OCI-LY3 (cell line): ENCODE measurements around the gene PARD6G.

Experiments
- EZH2phosphoT487 ChIP-seq: fragments of 200-600 bp; shearing (Covaris generic); IDR thresholded peaks from 2 replicates; pipeline ENCODE4 v1.6.1; 2018; ENCODE audit warnings: antibody characterized with exemption, mixed run types, low read depth
- TF ChIP-seq, protein P1 (sequence below): fragments of 200-600, 300-600 bp; sonication (generic); IDR thresholded peaks from 2 replicates; pipeline ENCODE4 v1.5.1; 2014; ENCODE audit warnings: antibody characterized with exemption, low read length, low read depth

DNA sequence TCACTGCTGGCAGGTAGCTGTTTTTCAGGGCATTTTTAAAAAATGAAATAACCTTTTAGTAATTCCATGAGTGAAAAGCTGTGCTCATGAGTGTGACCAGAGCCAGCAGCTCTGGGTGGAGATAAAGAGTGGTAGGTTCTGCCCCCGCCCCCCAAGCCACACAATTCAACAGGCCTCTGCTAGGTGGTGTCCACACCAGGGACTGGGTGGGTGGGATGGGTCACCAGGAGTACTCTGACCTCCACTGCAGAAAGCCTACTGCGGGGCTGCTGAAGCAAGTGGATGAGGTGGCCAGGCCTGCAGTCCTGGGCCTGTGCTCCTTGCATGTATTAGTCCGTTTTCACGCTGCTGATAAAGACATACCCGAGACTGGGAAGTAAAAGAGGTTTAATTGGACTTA lies 15.3 kb downstream of the PARD6G start:
- TF ChIP-seq, protein P1, sequence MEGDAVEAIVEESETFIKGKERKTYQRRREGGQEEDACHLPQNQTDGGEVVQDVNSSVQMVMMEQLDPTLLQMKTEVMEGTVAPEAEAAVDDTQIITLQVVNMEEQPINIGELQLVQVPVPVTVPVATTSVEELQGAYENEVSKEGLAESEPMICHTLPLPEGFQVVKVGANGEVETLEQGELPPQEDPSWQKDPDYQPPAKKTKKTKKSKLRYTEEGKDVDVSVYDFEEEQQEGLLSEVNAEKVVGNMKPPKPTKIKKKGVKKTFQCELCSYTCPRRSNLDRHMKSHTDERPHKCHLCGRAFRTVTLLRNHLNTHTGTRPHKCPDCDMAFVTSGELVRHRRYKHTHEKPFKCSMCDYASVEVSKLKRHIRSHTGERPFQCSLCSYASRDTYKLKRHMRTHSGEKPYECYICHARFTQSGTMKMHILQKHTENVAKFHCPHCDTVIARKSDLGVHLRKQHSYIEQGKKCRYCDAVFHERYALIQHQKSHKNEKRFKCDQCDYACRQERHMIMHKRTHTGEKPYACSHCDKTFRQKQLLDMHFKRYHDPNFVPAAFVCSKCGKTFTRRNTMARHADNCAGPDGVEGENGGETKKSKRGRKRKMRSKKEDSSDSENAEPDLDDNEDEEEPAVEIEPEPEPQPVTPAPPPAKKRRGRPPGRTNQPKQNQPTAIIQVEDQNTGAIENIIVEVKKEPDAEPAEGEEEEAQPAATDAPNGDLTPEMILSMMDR, result no peak
- no peak for TF ChIP-seq EZH2phosphoT487
